ENCODE measurements around the gene SCAF1.

The SCAF1 gene

DNA sequence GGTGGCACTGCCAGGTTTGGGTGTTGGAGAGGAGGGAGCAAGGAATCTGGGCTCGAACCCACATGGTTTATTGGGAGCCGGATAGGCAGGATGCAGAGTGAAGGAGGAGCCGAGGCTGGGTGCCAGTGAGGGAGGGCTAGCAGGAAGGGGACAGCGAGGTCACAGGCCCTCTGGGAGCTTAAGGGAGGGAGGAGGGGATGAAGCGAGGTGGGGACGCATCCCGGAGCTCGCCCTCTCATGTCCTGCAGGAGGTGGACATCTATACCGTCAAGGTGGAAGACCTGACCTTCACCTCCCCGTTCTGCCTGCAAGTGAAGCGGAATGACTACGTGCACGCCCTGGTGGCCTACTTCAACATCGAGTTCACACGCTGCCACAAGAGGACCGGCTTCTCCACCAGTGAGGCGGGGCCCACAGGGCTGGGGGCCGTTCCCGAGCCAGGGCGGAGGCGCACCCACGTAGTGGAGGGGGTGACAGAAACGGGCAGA is 43.9 kb downstream of the SCAF1 start:
- DNase-seq (ENCODE audit: low read depth) = no peak

DNA sequence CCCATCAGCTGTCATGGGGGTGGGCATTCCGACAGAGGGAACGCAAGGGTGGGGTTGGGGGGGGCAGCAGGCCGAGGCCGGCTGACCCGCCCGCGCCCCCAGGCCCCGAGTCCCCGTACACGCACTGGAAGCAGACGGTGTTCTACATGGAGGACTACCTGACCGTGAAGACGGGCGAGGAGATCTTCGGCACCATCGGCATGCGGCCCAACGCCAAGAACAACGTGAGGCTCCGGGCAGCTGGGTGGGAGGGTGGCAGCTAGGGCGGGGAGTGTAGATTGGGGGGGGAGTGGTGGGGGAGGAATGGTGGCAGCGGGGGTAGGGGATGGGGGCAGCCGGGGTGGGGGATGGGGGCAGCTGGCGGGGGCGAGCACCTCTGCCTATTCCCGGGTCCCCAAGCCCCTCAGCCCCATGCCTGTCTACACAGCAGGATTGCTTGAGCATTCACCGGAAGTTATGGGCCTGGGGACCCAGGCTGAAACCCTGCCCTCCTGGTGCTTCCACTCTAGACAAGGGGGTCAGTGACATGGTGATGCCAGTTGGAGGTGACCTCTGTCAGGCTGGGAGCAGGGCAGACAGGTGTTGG is 44.6 kb downstream of the SCAF1 start:
- no peak for DNase-seq (ENCODE audit: low read depth)

DNA sequence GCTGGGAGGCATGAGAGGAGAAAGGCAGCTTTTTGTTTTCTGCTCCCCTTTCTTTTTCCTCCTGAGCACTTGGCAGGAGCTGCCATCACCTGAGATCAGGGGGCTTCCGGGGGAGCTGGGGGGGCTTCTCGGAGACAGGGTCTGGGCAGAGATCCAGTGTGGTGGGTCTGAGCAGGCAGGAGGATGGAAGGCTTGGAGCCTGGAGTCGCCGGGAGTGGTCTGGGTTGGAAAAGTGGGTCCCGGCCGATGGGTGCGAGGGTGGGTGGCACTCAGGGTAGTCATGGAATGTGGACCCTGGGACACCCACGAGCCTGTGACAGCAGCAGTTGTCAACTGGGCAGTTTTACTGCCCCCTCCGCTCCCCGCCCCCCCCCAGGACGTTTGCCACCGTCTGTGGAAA is 45.1 kb downstream of the SCAF1 start:
- DNase-seq (ENCODE audit: low read depth) = no peak

DNA sequence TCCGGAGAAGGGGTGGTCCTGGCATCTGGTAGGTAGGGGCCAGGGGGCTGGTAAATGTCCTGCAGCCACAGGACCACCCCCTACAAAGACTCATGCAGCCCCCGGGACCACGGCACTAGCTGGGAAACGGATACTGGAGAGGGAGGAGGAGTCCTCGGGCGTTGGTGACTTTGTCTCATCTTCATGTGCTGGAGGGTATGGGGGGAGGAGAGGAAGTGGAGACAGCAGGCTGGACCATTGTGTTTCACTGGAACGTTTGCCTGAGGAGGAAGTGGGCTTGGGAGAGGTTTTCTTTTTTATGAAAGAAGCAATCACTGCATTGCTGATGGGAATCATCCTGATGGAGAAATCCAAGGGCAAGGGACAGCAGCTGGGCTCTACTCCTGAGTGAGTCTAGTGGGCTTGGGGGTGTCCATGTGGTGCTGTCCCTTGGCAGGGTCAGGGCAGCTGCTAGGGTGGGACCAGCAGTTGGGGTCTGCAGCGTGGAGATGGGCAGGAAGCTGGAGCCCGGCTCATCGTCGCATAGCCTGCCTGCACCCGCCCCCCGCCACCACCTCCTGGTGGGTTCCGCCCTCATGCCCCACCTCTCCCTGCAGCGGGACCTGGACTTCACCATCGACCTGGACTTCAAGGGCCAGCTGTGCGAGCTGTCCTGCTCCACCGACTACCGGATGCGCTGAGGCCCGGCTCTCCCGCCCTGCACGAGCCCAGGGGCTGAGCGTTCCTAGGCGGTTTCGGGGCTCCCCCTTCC is 45.7 kb downstream of the SCAF1 start:
- no peak for DNase-seq (ENCODE audit: low read depth)

DNA sequence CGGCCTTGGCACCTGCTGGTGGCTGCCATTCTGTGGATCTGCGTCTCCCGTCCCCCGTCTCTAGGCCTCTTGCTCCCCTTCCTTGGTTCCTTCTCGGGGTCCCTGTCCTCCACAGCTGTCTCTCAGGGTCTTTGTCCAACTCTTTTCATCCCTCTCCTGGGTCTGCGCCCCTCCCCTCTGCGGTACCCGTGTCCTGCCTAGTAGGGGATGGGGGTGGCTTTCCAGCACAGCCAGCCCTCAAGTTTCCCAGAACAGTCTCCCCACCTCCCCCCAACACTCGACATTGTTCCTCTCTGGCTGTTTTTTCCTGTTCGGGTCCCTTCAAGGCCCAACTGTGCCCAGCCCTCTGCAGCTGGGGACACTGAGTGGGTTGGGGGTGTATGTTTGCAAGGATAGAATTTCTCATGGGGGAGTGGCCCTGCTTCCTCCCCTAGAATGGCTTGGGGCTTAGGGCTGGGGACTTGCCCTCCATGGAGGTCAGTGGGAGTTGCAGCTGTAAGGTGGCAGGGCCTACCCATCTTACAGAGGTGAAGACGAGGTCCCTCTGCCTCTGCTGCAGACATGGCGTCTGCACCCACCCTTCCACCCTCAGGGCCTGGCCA is 46.6 kb downstream of the SCAF1 start:
- DNase-seq (ENCODE audit: low read depth) = no peak

DNA sequence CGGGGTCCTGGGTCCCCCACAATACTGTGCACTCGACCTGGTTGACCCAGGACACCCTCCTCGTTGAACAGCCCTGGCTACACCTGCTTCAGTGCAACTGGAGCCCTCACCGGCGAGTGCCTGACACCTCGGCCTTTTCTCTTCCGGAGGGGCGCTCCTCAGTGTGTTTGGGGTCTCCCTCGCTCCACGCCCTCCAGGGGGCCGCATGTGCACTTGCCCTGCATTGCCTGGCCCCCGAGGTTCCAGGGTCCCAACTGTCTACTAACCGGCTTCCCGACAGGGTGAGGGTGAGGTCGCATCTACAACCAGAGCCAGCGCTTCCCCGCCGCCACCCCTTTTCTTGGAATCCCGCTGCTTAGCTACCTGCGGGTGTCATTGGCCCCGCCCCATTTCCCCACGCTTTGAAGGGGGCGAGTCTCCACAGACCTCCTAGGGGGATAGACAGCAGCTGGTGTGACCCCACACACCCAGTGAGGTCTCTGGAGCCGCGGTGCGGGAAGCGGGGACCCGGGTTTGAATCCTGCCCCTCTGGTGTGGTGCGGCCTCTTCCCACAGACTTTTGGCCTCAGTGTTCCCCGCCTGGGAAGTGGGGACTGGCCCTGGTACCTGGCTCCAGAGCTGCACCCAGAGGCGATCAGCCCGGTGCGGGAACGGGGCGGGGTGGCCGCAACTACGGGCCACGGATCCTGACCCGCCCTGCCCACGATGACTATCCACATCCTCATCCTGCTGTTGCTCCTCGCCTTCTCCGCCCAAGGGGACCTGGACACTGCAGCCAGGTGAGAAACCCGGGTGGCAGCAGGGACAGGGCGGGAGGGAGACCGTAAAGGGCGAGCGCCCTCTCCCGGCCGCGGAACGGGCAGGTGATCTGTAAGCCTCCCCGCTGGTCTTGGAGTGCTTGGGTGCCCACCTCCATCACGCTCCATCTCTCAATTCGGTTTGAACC is 47.4 kb downstream of the SCAF1 start, which contains the start of gene ADM5:
Gene ADM5, plus strand, starts transcription at position 462 of the 946 bp plus-strand sequence. Its CDS starts 244 bp downstream, at position 706.
- DNase-seq (ENCODE audit: low read depth) = peak; percentile 34

DNA sequence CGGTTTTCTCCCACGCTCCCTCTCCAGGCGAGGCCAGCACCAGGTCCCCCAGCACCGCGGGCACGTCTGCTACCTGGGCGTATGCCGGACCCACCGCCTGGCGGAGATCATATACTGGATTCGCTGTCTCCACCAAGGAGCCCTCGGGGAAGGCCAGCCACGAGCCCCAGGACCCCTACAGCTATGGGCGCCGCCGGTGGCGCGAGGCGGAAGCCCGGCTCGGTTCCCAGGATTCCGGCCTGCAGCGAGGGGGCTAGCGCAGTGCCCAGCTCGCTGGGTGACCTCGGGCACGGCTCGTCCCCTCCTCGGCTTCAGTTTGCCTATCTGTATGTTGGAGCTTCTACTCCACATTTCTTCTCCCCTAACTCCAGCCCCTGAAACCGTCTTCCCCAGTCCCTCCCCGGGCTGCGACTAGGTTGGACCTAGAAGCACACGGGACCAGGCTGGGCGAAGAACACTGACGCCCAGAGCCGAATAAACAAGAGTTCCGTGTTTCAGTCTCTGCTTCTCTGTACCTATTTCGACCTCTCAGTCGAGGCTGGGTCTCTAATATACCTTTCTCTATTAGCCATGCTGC is 48.2 kb downstream of the SCAF1 start:
- DNase-seq (ENCODE audit: low read depth) = no peak

DNA sequence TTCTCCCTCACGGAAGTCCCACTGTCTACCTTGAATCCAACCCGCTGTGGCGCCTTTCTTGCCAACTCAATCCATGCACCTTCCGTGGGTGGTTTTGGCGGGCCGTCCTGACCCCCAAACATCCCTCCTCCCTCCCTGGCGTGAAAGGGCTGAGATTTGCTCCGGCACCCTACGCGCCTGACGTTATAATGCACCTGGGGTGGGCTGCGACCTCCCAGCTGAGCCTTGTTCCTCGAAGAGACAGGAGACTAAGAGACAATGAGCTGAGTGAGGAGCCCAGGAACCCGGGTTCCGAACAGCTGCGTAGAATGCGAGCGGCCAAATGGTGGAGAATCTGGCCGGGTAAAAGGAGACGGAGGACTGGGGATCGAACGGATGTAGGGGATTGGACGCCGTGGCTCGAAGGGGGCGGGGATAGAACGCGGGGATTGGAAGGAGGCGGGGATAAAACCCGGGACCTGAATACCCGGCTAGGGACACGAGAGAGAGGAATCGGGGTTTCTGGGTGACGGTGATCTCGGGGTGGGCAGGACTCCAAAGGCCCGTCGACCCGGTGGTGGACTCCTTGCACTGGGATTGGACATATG is 48.7 kb downstream of the SCAF1 start, which contains the start of gene CPT1C:
Gene CPT1C, plus strand, starts transcription at position 461 of the 587 bp plus-strand sequence. CDS start 1,137 bp downstream, outside the sequence.
- peak; percentile 22 for DNase-seq (ENCODE audit: low read depth)

DNA sequence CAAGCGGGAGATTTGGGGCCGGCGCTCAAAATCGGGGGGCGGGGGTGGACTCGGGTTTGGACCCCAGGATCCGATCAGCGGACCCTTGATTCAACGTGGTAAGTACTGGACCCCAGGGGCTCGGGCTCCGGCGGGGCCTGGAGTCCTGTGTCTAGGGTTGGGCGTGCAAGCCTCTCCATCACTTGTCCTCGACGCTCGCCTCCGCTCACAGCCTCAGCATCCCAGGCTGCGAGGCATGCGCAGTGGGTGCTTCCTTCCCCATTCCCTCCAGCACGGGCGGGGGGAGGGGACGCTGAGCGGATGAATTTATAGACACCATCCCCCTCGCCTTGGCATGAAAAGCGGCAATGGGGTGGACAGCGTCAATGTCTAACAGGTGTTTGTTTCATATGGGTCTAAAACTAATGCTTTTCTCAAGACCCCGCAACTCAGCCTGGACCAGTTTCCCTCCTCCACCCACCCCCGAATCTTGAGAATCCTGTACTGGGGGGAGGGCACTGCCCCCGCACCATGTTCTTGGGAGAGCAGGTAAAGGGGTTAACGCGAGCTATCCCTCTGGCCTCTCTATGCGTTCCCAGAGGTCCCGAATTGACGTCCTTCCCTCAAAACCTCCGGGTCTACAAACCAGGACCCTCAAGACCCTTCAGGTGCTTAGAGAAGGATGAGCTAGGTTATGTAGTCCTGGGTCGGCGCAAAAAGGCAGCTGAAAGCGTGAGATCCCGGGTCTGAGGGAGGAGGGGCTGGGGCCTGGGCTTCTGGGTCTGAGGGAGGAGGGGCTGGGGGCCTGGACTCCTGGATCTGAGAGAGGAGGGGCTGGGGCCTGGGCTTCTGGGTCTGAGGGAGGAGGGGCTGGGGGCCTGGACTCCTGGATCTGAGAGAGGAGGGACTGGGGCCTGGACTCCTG is 49.5 kb downstream of the SCAF1 start:
- DNase-seq (ENCODE audit: low read depth) = no peak

DNA sequence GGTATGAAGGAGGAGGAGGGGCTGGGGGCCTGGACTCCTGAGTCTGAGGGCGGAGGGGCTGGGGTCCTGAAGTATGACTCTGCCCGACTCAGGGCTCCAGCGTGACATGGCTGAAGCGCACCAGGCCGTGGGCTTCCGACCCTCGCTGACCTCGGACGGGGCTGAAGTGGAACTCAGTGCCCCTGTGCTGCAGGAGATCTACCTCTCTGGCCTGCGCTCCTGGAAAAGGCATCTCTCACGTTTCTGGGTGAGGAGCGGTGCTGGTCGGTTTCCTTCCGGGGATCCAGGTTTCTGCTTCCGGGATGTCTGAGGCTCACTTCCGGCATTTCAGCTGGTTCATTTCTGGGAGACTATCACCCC is 50.1 kb downstream of the SCAF1 start:
- no peak for DNase-seq (ENCODE audit: low read depth)

DNA sequence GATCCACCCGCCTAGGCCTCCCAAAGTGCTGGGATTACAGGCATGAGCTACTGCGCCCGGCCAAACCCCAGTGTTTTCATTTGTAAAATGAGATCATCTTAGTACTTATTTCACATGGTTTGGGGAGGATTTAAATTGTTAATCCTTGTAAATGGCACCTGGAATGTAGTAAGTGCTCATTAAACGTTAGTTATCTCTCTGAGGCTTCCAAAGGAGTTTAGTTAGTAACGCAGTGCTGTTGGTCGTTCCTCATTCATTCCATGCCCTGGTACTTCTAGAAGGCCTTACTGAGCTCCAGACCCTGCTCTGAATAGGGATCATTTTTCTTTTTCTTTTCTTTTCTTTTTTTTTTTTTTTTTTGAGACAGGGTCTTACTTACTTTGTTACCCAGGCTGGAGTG is 54.1 kb downstream of the SCAF1 start:
- no peak for DNase-seq (ENCODE audit: low read depth)

DNA sequence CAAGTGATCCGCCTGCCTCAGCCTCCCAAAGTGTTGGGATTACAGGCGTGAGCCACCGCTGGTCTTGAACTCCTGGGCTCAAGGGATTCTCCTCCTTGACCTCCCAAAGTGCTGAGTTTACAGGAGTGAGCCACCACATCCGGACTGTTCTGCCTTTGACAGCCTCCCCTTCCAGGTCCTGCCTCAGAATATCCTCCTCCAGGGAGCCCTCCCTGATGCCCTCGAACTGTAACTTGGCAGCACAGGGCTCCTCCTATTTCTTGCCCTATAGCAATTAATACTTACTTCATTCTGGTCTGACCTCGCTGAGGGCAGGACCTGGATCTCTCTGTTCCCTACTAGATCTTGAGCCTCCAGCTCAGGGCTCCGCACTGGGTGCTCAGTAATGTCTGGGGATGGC is 54.9 kb downstream of the SCAF1 start:
- no peak for DNase-seq (ENCODE audit: low read depth)

DNA sequence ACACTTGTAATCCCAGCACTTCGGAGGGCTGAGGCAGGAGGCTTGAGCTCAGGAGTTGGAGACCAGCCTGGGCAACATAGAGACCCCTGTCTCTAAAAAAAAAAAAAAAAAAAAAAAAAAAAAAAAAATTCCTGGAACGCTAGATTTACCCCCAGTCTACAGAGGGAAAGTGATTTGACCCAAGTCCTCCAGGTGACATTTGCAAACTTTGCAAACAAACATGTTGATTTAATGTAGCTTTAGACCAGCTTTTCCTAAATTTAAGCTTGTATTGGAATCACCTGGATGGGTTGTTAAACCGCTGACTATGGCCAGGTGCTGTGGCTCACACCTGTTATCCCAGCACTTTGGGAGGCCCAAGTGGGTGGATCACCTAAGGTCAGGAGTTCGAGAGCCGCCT is 57.4 kb downstream of the SCAF1 start:
- DNase-seq (ENCODE audit: low read depth) = no peak

DNA sequence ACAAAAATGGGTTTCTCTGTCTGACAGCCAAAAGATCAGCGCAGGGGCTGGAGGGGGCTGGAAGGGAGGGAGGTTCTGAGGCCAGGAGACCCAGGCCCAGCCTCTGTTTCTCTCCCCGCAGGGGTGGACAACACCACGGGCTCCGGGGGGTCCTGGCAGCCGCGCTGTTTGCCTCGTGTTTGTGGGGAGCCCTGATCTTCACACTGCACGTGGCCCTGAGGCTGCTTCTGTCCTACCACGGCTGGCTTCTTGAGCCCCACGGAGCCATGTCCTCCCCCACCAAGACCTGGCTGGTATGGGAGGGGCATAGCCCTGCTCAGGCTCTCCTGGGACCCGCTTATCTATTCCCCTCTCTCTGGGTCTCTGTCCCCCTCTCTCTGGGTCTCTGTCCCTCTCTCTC is 58.6 kb downstream of the SCAF1 start:
- DNase-seq (ENCODE audit: low read depth) = no peak

DNA sequence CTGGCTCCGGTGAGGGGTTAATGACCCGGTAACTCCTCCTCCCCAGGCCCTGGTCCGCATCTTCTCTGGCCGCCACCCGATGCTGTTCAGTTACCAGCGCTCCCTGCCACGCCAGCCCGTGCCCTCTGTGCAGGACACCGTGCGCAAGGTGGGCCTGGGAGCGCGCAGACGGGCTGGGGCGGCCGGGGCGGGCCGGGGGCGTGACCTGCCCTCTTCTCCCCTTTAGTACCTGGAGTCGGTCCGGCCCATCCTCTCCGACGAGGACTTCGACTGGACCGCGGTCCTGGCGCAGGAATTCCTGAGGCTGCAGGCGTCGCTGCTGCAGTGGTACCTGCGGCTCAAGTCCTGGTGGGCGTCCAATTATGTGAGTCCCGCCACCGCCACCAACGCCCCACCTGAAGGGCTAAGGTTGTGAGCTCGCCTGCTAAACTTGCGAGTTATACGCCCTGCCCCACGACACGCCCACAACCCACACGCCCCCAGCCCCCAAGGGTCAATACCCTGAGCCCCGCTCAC is 59.3 kb downstream of the SCAF1 start:
- DNase-seq (ENCODE audit: low read depth) = no peak

DNA sequence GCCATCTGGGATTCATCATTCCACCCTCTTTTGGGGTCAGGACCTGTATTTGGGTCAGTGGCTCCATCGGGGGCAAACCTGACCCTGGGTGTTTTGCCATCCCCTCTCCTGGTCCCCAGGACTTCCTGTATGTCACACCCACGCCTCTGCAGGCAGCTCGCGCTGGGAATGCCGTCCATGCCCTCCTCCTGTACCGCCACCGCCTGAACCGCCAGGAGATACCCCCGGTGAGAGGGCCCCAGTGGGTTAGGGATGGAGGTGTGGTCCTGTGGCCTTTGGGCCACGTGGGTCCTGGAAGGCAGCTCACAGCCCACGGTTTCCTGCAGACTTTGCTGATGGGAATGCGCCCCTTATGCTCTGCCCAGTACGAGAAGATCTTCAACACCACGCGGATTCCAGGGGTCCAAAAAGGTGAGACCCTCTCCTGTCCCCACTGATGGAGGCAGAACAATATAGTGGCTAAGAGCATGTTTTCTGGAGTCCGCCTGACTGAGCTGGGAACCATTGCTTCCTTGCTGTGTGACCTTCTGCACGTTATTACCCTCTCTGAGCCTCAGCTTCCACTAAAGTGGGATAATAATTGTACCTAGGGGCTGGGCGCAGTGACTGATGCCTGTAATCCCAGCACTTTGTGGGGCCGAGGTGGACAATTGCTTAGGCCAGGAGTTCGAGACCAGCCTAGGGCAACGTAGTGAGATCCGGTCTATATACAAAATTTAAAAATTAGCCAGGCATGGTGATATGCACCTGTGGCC is 63.1 kb downstream of the SCAF1 start:
- no peak for DNase-seq (ENCODE audit: low read depth)

DNA sequence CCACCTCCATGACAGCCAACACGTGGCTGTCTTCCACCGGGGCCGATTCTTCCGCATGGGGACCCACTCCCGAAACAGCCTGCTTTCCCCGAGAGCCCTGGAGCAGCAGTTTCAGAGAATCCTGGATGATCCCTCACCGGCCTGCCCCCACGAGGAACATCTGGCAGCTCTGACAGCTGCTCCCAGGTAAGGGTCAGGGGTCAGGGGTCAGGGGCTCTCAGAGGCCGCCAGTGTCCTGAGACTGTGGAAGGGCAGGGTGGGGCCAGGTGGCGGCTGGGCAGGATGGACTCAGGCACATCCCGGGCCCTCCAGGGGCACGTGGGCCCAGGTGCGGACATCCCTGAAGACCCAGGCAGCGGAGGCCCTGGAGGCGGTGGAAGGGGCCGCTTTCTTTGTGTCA is 63.9 kb downstream of the SCAF1 start:
- no peak for DNase-seq (ENCODE audit: low read depth)

All from stimulated activated CD8-positive, alpha-beta memory T cell treated with anti-CD3 and anti-CD28 coated beads, Interleukin-15, amount 100 ng/mL, for 1 hour (primary cell).